Stomach smooth muscle (tissue), 2 donors: ENCODE measurements around the gene FANK1.

Experiments
- H3K27ac ChIP-seq: one replicate; pipeline ENCODE4 v1.7.0; 2013; ENCODE audit warnings: mild to moderate bottlenecking, low read length, inconsistent platforms
- H3K27me3 ChIP-seq, 2 donors: one replicate each; pipeline ENCODE4 v1.7.0; 2013; ENCODE audit warnings: low read length in 2 of 2; ENCODE audit not compliant: insufficient read depth in 2 of 2, control insufficient read depth in 1 of 2
- H3K36me3 ChIP-seq, 2 donors: one replicate each; pipeline ENCODE4 v1.7.0; 2013; ENCODE audit warnings: low read length in 2 of 2; ENCODE audit not compliant: control insufficient read depth in 2 of 2, insufficient read depth in 2 of 2
- H3K4me1 ChIP-seq: one replicate; pipeline ENCODE4 v1.7.0; 2013; ENCODE audit warnings: low read length; ENCODE audit not compliant: control insufficient read depth, insufficient read depth
- H3K4me3 ChIP-seq, 2 donors: one replicate each; pipeline ENCODE4 v1.7.0; 2013; ENCODE audit warnings: low read length in 2 of 2
- H3K9ac ChIP-seq, 2 donors: one replicate each; pipeline ENCODE4 v1.7.0; 2013; ENCODE audit warnings: low read length in 2 of 2, mild to moderate bottlenecking in 1 of 2
- H3K9me3 ChIP-seq, 2 donors: one replicate each; pipeline ENCODE4 v1.7.0; 2013; ENCODE audit warnings: low read length in 2 of 2; ENCODE audit not compliant: control insufficient read depth in 2 of 2
- donor health status: healthy.
- donor health status: Pancreatic carcinoma.

The FANK1 gene

GRCh38 chr10:125992254-125992653 is 95.9 kb downstream of the FANK1 start:
- Histone ChIP-seq H3K4me3 (no peak overlapping the region), H3K9ac (no peak overlapping the region), H3K9me3 (no peaks in the 10 kb centered on the region), H3K27me3 (no peaks in the 10 kb centered on the region), H3K27ac (no peak overlapping the region), H3K4me1 (no peaks in the 10 kb centered on the region), H3K36me3 (no peaks in the 10 kb centered on the region)

GRCh38 chr10:125994601-125995000 is 98.2 kb downstream of the FANK1 start:
- Histone ChIP-seq H3K9me3 (no peaks in the 10 kb centered on the region), H3K27me3 (no peaks in the 10 kb centered on the region), H3K27ac (no peak overlapping the region), H3K9ac (no peak overlapping the region), H3K4me1 (no peaks in the 10 kb centered on the region), H3K4me3 (no peak overlapping the region), H3K36me3 (no peaks in the 10 kb centered on the region)

GRCh38 chr10:125995726-125996304 is 99.5 kb downstream of the FANK1 start:
- H3K4me1 ChIP-seq: no peaks in the 10 kb centered on the region
- H3K27ac ChIP-seq: no peak overlapping the region
- no peak overlapping the region for H3K9ac ChIP-seq
- no peak overlapping the region for H3K4me3 ChIP-seq
- no peaks in the 10 kb centered on the region for H3K27me3 ChIP-seq
- H3K36me3 ChIP-seq: no peaks in the 10 kb centered on the region
- no peaks in the 10 kb centered on the region for H3K9me3 ChIP-seq

GRCh38 chr10:125997586-125997985 is 101.2 kb downstream of the FANK1 start:
- Histone ChIP-seq H3K4me3 (no peak overlapping the region), H3K27me3 (no peaks in the 10 kb centered on the region), H3K9me3 (no peaks in the 10 kb centered on the region), H3K27ac (no peak overlapping the region), H3K4me1 (no peaks in the 10 kb centered on the region), H3K36me3 (no peaks in the 10 kb centered on the region), H3K9ac (no peak overlapping the region)

- H3K36me3 ChIP-seq: no peaks in the 10 kb centered on the region
- no peak overlapping the region for H3K9ac ChIP-seq
- H3K9me3 ChIP-seq: no peaks in the 10 kb centered on the region
- H3K27me3 ChIP-seq: no peaks in the 10 kb centered on the region
- H3K4me3 ChIP-seq: no peak overlapping the region
- H3K27ac ChIP-seq: no peak overlapping the region
- H3K4me1 ChIP-seq: no peaks in the 10 kb centered on the region
Measured at GRCh38 chr10:125999694-126000093, 103.3 kb downstream of the FANK1 start.

- H3K27me3 ChIP-seq: no peaks in the 10 kb centered on the region
- H3K4me1 ChIP-seq: no peaks in the 10 kb centered on the region
- H3K9me3 ChIP-seq: no peaks in the 10 kb centered on the region
- H3K36me3 ChIP-seq: no peaks in the 10 kb centered on the region
- H3K9ac ChIP-seq: no peak overlapping the region
- no peak overlapping the region for H3K27ac ChIP-seq
- no peak overlapping the region for H3K4me3 ChIP-seq
Measured at GRCh38 chr10:126001576-126001975, 105.2 kb downstream of the FANK1 start.

- no peak overlapping the region for H3K27ac ChIP-seq
- H3K4me3 ChIP-seq: no peak overlapping the region
- H3K9me3 ChIP-seq: no peaks in the 10 kb centered on the region
- H3K27me3 ChIP-seq: no peaks in the 10 kb centered on the region
- H3K36me3 ChIP-seq: no peaks in the 10 kb centered on the region
- no peak overlapping the region for H3K9ac ChIP-seq
- H3K4me1 ChIP-seq: no peaks in the 10 kb centered on the region
Measured at GRCh38 chr10:126004752-126005151, 108.4 kb downstream of the FANK1 start.

GRCh38 chr10:126006264-126006663 is 109.9 kb downstream of the FANK1 start:
- Histone ChIP-seq H3K27ac (no peak overlapping the region), H3K4me3 (no peak overlapping the region), H3K9me3 (peaks cover 0 to 2% of the 10 kb centered on the region in 2 donors), H3K4me1 (no peaks in the 10 kb centered on the region), H3K27me3 (no peaks in the 10 kb centered on the region), H3K9ac (no peak overlapping the region), H3K36me3 (no peaks in the 10 kb centered on the region)

GRCh38 chr10:126006906-126007305 is 110.5 kb downstream of the FANK1 start:
- H3K4me1 ChIP-seq: no peaks in the 10 kb centered on the region
- H3K36me3 ChIP-seq: no peaks in the 10 kb centered on the region
- peaks cover 0 to 2% of the 10 kb centered on the region in 2 donors for H3K9me3 ChIP-seq
- H3K27ac ChIP-seq: no peak overlapping the region
- no peak overlapping the region for H3K4me3 ChIP-seq
- no peak overlapping the region for H3K9ac ChIP-seq
- no peaks in the 10 kb centered on the region for H3K27me3 ChIP-seq

GRCh38 chr10:126009650-126010049 is 113.3 kb downstream of the FANK1 start:
- Histone ChIP-seq H3K4me3 (no peak overlapping the region), H3K27me3 (no peaks in the 10 kb centered on the region), H3K9ac (no peak overlapping the region)

GRCh38 chr10:126011995-126012394 is 115.6 kb downstream of the FANK1 start:
- Histone ChIP-seq H3K27ac (no peak overlapping the region), H3K4me1 (no peaks in the 10 kb centered on the region), H3K4me3 (no peak overlapping the region), H3K36me3 (no peaks in the 10 kb centered on the region), H3K27me3 (no peaks in the 10 kb centered on the region), H3K9me3 (peaks cover 0 to 2% of the 10 kb centered on the region in 2 donors), H3K9ac (no peak overlapping the region)

More at GRCh38 chr10:126009650-126010049, 113.3 kb downstream of the FANK1 start:
- Histone ChIP-seq H3K36me3 (no peaks in the 10 kb centered on the region), H3K4me1 (no peaks in the 10 kb centered on the region), H3K9me3 (peaks cover 0 to 2% of the 10 kb centered on the region in 2 donors), H3K27ac (no peak overlapping the region)
